PC-3 (cell line): ENCODE data around the gene ZNF469. TPM values are rescaled to one million over a fixed set of nuclear protein-coding genes. Genes with fewer than 3 reads are reported as not detected.

Experiments
- ATAC-seq: fragments of 200-7000 bp; cut with Tn5 transposase; 2 replicates; pipeline ENCODE4 v1.9.1; 2020; ENCODE audit warnings: mild to moderate bottlenecking, moderate library complexity
- BruUV-seq: library from RNA; stranded (reverse); fragments of 400-500 nt; replicated peaks from 2 replicates; lab custom pipeline; 2021; lab: Mats Ljungman, UMichigan
- CTCF ChIA-PET: fragments of 300-600 bp; sonication (Branson Sonifier 250); formaldehyde crosslinking; loops from one replicate; lab custom pipeline; 2022; ENCODE audit warnings: antibody characterized with exemption; lab: Charles Lee
- POLR2A ChIA-PET: fragments of 300-600 bp; sonication (Branson Sonifier 250); formaldehyde crosslinking; loops from one replicate; lab custom pipeline; 2022; ENCODE audit warnings: antibody characterized with exemption; ENCODE audit not compliant: unreplicated experiment; lab: Charles Lee
- DNase-seq: peaks from one replicate; pipeline ENCODE4 v3.0.0-alpha.2; 2015
- H2AFZ ChIP-seq: fragments of 300-600 bp; sonication (generic); 2 replicates; pipeline ENCODE4 v1.6.0; 2016; ENCODE audit warnings: antibody characterized with exemption, low read length
- H3F3A ChIP-seq: fragments of 300-600 bp; sonication (generic); one replicate; pipeline ENCODE4 v1.6.0; 2017; ENCODE audit warnings: antibody characterized with exemption, low read length, control low read depth, mild to moderate bottlenecking; ENCODE audit not compliant: unreplicated experiment
- H3K27ac ChIP-seq: fragments of 300-600 bp; sonication (generic); 2 replicates; pipeline ENCODE4 v1.5.1; 2016; ENCODE audit warnings: mild to moderate bottlenecking, low read length
- H3K27me3 ChIP-seq: fragments of 300-600 bp; sonication (generic); 2 replicates; pipeline ENCODE4 v1.6.1; 2016; ENCODE audit warnings: low read length, mixed read lengths
- H3K36me3 ChIP-seq: fragments of 300-600 bp; sonication (generic); 2 replicates; pipeline ENCODE4 v1.6.1; 2016; ENCODE audit warnings: low read depth, mixed run types, low read length, mixed read lengths
- H3K4me1 ChIP-seq: fragments of 300-600 bp; sonication (generic); 2 replicates; pipeline ENCODE4 v1.5.1; 2016; ENCODE audit warnings: low read length; ENCODE audit not compliant: insufficient read depth
- H3K4me2 ChIP-seq: fragments of 300-600 bp; sonication (generic); 2 replicates; pipeline ENCODE4 v1.6.0; 2016; ENCODE audit warnings: low read length
- H3K4me3 ChIP-seq: fragments of 300-600 bp; sonication (generic); 2 replicates; pipeline ENCODE4 v1.5.1; 2016; ENCODE audit warnings: mild to moderate bottlenecking, low read length, mixed read lengths
- H3K79me2 ChIP-seq: fragments of 300-600 bp; sonication (generic); 2 replicates; pipeline ENCODE4 v1.6.1; 2017; ENCODE audit warnings: low read length, mixed read lengths
- H3K9ac ChIP-seq: fragments of 300-600 bp; sonication (generic); 2 replicates; pipeline ENCODE4 v1.6.0; 2016; ENCODE audit warnings: mild to moderate bottlenecking, low read length
- H3K9me2 ChIP-seq: fragments of 300-600 bp; sonication (generic); replicated peaks from 2 replicates; pipeline ENCODE4 v1.6.1; 2016; ENCODE audit warnings: mixed run types, low read length, mixed read lengths
- H3K9me3 ChIP-seq: fragments of 300-600 bp; sonication (generic); 2 replicates; pipeline ENCODE4 v1.6.1; 2016; ENCODE audit warnings: low read length, mixed read lengths
- H4K20me1 ChIP-seq: fragments of 300-600 bp; sonication (generic); 2 replicates; pipeline ENCODE4 v1.6.1; 2016; ENCODE audit warnings: low read length, mixed read lengths
- CTCF ChIP-seq: fragments of 300-600 bp; sonication (generic); conservative IDR thresholded peaks from 2 replicates; pipeline ENCODE4 v1.5.1; 2017; ENCODE audit warnings: antibody characterized with exemption, low read depth, mild to moderate bottlenecking, low read length
- EZH2 ChIP-seq: fragments of 300-600 bp; sonication (generic); IDR thresholded peaks from one replicate; pipeline ENCODE4 v1.6.1; 2017; ENCODE audit warnings: antibody characterized with exemption, mild to moderate bottlenecking, low read length; ENCODE audit not compliant: unreplicated experiment
- EZH2phosphoT487 ChIP-seq: fragments of 300-600 bp; sonication (generic); IDR thresholded peaks from 2 replicates; pipeline ENCODE4 v1.6.1; 2018; ENCODE audit warnings: mild to moderate bottlenecking, antibody characterized with exemption, low read length, borderline replicate concordance
- intact Hi-C: fragments of 100-400 bp; cut with micrococcal nuclease; formaldehyde crosslinking; loops from 2 replicates; pipeline ENCODE4 v1.9.0; 2023
- total RNA-seq: library from RNA; depleted of rRNA; stranded (reverse); fragments of >200 nt; gene quantifications from 2 replicates; pipeline ENCODE4 v1.2.3, GENCODE V29; 2014

Gene ZNF469
- total RNA-seq, 1 experiment from 2014 or later, result 3.1 TPM

GRCh38 chr16:88347656-88348376 is 34.9 kb upstream of the ZNF469 start:
- Histone ChIP-seq H3K9me2 (no peaks in the 10 kb centered on the region), H3K9ac (no peak overlapping the region), H3K4me2 (no peak overlapping the region), H3K36me3 (no peaks in the 10 kb centered on the region), H4K20me1 (no peaks in the 10 kb centered on the region), H3K27ac (no peak overlapping the region), H3F3A (no peaks in the 10 kb centered on the region), H3K4me3 (no peak overlapping the region), H3K79me2 (no peaks in the 10 kb centered on the region), H2AFZ (no peak overlapping the region), H3K27me3 (no peaks in the 10 kb centered on the region), H3K9me3 (no peaks in the 10 kb centered on the region), H3K4me1 (no peaks in the 10 kb centered on the region)
- ChIA-PET CTCF (no interaction called here), POLR2A (no interaction called here)
- intact Hi-C loops, result no loop called here
- DNase-seq (no peak), ATAC-seq (no peak)
- TF ChIP-seq EZH2, result no peak
- TF ChIP-seq CTCF, result no peak
- TF ChIP-seq EZH2phosphoT487, result no peak
- no TSS peak for BruUV-seq

GRCh38 chr16:88348377-88349152 is 34.2 kb upstream of the ZNF469 start:
- no peak overlapping the region for H3K27ac ChIP-seq
- no peaks in the 10 kb centered on the region for H3K4me1 ChIP-seq
- H3K27me3 ChIP-seq, result no peaks in the 10 kb centered on the region
- intact Hi-C loops, result no loop called here
- POLR2A ChIA-PET, result no interaction called here
- H4K20me1 ChIP-seq, result no peaks in the 10 kb centered on the region
- no peaks in the 10 kb centered on the region for H3K79me2 ChIP-seq
- H2AFZ ChIP-seq, result no peak overlapping the region
- no peaks in the 10 kb centered on the region for H3K9me2 ChIP-seq
- no peak for DNase-seq
- H3K4me2 ChIP-seq, result no peak overlapping the region
- no peaks in the 10 kb centered on the region for H3F3A ChIP-seq
- no peaks in the 10 kb centered on the region for H3K36me3 ChIP-seq
- TF ChIP-seq EZH2 (no peak), CTCF (no peak), EZH2phosphoT487 (no peak)
- no TSS peak for BruUV-seq
- ATAC-seq, result no peak
- H3K9me3 ChIP-seq, result no peaks in the 10 kb centered on the region
- H3K9ac ChIP-seq, result no peak overlapping the region
- CTCF ChIA-PET, result no interaction called here
- no peak overlapping the region for H3K4me3 ChIP-seq
